Peyer's patch (tissue), 4 donors: Measurements from ENCODE around the gene RHOT1.

Source experiments
- CTCF ChIP-seq, 6 experiments: fragments of 450-650 bp in 4 of 6; fragments of 200-600 bp in 2 of 6; sonication (generic) in 1 of 6; IDR thresholded peaks; one replicate each; pipeline ENCODE4 v1.5.1; 2017 to 2019; ENCODE audit warnings: antibody characterized with exemption in 6 of 6, mild to moderate bottlenecking in 3 of 6, moderate library complexity in 1 of 6
- POLR2A ChIP-seq, 2 donors: fragments of 450-650 bp; IDR thresholded peaks; one replicate each; pipeline ENCODE4 v1.5.1; 2017; ENCODE audit warnings: antibody characterized with exemption in 2 of 2, mild to moderate bottlenecking in 2 of 2, moderate library complexity in 2 of 2

GRCh38 chr17:32223703-32224102 is 81.4 kb downstream of the RHOT1 start:
- no peak for TF ChIP-seq CTCF (IDR thresholded peaks at IDR 0.05)
- no peak for TF ChIP-seq POLR2A (IDR thresholded peaks at IDR 0.05)
